Dermis microvascular lymphatic vessel endothelial cell (primary cell): ENCODE results near the gene RPL28. TPM values are rescaled to one million over a fixed set of nuclear protein-coding genes. Genes with fewer than 3 reads are reported as not detected.
A peak's percentile ranks its signal among the peaks of the same experiment; 100 is the strongest.
"Not testable (repeated sequence)": the region's sequence is repeated elsewhere in the genome, so short reads cannot be mapped to it uniquely, and the experiment has no call there.

Experiments used
- DNase-seq, 2 donors: peaks; one replicate each; pipeline versions ENCODE4 v3.0.0 to v3.0.0-alpha.2; 2010; ENCODE audit warnings: low read depth in 2 of 2
- total RNA-seq: library from RNA; depleted of rRNA; stranded (reverse); fragments of >200 nt; gene quantifications from 2 replicates; pipeline ENCODE4 v1.2.1, GENCODE V29; 2014

Gene RPL28
- total RNA-seq, 1 donor from 2014 or later = 126 TPM

DNA sequence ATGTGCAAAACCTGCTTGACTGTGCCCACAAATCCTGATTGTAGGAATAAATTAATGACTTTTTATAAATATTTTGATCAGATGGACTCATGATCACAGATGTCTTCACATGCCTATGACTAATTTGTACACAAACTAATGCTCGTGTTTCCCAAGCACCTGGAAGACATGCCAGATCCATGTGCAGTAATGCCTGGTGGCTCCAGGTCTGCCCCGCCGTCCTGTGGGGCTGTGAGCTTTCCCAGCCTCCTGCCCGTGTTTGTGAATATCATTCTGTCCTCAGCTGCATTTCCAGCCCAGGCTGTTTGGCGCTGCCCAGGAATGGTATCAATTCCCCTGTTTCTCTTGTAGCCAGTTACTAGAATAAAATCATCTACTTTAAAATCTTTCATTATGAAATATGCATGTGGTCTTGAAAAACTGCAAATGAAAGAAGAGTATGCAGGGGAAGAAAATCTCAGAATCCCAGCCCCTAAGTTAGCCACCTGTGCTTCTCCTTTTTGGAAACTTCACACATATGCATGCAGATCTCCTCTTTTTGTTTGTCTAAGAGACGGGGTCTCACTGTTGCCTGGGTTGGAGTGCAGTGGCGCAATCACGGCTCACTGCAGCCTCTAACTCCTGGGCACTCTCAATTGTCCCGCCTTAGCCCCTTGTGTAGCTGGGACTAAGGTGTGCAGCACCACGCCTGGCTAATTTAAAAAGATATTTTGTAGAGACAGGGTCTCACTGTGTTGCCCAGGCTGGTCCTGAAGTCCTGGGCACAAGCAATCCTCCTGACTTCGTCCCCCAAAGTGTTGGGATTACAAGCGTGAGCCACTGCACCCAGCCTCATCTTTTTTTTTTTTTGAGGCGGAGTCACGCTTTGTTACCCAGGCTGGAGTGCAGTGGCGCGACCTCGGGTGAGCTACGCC, 6.2 kb downstream of the RPL28 start:
- DNase-seq = no peak

DNA sequence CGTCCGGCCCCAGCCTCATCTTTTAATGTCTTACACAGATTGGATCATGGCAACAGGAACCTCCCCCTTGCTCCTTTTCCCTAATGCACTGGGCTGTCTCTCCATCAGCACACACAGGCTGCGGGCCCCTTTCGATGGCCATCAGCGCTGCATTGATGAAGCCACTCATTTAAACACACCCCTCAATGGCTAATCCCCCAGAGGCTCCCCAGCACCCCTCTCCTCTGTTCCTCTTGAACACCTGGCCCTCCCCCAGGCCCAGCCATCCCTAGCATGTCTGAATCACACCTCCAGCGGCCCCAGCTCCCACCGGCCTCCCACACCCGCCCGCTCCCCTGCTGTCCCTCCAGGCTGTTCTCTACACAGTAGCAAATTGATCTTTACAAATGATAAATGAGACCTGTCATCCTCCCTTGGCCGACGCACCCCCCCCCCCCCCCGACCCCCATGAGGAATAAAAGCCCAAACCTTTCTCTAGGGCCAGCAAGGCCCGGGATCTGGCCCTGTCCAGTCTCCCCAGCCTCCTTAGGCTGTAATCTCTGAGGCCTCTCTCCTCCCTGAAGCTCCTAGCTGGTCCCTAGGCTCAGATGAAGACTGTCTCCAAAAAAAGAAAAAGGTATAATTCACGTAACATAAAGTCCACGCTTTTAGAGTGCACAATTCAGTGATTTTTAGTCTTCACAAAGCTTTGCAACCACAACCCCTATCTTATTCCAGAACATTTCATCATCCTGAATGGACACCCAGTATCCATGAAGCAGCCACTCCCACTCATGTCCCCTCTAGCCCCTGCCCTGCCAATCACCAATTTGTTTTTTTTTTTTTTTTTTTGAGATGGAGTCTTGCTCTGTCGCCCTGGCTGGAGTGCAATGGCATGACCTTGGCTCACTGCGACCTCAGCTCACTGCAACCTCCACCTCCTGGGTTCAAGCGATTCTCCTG, 7.4 kb downstream of the RPL28 start:
- no peak for DNase-seq

DNA sequence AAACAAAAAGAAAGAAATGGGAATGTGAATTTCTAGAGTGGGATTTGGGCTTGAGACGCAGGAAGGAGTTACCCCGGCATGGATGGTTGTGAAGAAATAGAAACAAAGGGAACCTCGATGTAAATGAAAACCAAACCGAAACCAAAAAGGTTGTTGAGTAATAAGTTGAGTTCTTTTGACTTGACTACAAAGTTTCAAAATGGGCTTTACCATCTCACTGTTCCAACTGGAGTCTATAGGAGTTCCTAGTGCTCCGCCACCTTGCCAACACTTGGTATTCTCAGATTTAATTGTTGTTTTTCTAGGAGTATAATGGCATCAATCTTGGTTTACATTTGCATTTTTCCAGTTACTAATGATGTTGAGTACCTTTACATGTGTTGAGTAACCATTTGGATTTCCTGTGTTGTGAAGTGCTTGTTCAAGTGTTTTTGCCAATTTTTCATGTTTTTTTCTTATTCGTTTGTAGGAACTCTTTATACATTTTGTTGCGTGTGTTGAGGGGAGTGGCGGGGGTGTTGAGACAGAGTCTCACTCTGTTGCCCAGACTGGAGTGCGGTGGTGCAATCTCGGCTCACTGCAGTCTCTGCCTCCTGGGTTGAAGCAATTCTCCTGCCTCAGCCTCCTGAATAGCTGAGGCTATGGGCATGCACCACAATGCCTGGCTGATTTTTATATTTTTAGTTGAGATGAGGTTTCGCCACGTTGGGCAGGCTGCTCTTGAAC, 12.6 kb downstream of the RPL28 start:
- DNase-seq = no peak

DNA sequence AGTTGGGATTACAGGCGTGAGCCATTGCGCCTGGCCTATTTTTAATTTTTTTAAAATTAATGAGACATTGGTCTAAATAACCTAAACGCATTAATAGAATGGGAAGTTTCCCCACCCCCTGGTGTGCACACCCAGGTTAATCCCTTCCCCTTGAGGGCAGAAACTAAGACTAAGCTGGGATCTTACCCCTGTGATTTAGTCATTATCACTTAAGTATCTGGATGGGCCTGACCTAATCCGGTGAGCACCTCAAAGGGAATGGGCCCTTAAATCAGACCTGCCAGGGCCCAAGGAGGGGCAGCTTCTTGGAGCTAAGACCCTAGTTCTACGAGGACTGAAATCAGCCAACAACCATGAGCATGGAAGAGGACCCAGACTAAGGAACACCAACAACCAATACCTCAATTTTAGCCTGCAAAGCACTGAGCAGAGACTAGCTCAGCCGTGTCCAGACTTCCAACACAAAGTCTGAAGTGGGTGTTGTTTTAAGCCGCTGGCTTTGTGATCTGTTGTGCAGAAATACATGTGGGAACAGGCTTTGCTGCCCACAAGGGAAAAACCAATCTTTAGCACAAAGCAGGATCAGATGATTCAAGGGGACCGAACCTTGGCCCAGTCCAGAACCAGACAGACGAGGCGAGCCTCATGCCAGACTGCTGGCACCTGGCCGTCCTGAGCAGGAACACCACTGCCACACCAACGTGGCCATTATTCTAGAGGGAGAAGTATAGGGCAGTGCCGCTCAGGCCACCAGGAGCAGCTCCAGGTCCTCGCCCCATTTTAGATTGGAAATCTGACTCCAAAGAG, 14.8 kb downstream of the RPL28 start:
- no peak for DNase-seq

DNA sequence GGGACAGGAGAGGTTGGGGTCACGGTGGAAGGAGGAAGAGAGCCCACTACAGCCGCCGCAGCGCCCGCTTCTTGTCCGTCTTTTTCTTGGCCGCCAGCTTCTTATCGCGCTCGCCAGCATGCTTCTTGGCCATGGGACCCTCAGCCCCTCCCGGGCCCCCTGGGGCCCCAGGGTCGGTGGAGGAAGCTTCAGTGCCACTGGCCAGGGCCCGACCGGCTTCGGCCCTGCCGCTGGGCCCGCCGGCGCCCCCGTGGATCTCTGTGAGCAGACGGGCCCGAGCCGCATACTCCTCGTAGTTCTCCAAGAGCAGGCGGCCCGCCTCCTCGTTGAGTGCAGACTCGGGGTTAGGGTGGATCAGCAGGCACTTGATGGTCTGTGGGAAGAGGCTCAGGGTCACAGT, 15.7 kb downstream of the RPL28 start:
- DNase-seq = not testable (repeated sequence)

DNA sequence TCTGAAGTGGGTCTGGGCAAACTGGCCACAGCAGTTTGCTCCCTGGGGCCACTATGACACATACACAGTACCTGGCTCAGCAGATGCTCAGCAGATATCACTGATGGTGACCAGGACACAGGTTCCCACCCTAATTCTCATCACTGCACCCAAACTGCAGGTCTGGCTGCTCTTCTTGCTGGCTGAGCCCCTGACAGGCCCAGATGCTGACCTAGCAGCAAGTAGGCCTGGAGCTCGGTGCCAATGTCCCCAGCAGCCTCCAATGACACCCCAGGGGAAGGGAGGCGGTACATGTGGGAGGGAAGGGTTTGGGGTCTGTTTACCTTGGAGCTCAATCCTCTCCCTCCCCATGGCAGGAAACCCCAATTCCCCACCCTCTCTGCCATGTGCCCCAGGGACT, 16.8 kb downstream of the RPL28 start:
- DNase-seq = no peak

DNA sequence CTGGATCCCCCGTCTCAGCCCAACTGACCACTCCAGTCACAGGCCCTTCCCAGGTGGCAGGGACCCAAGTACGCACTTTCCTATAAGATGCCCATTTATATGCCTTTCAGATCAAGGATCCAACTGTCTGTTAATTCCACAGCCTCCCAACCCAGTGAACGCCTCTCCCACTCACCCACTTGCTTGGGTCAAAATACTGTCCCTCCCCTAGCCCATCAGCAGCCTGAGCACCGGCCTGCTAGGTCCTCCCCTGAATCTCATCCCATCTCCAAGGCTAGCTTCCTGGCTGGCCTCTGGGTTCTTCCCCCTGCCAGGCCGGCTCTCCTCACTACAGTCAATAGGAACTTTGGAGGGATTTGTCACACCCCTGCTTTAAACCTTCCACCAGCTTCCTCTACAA, 19.9 kb downstream of the RPL28 start:
- DNase-seq = no peak

DNA sequence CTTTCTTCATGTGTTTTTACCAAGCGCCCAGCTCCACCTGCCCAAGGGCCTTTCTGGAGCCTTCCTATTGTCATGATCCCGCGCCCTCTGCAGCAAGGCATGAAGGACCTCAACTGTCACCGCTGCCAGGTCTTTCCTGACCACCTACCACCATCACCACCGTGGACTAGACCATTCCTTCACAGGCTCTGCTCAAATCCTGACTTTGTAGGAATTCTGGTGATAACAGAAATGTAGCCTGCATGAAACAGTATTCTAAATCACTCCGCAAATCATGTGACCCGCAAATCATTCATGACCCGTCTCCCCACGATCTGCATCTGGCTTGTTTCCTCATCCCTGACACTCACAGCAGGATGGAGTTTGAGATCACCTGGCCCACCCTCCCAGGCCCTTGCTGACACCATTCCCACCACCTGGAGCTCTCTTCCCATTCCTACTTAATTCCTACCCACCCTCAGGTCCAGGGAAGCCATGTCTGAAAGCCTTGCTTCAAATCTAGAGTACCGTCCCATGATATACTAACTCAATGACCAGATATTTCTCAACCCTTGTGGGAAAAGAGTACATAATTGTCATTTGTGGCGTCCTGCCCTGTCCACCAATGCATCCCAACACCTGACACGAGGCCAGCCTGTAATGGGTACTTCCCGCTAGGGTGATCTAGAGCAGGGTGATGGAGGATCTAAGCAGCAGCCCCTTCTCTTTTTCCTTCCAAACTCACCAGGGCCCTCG, 20.5 kb downstream of the RPL28 start:
- DNase-seq = no peak

DNA sequence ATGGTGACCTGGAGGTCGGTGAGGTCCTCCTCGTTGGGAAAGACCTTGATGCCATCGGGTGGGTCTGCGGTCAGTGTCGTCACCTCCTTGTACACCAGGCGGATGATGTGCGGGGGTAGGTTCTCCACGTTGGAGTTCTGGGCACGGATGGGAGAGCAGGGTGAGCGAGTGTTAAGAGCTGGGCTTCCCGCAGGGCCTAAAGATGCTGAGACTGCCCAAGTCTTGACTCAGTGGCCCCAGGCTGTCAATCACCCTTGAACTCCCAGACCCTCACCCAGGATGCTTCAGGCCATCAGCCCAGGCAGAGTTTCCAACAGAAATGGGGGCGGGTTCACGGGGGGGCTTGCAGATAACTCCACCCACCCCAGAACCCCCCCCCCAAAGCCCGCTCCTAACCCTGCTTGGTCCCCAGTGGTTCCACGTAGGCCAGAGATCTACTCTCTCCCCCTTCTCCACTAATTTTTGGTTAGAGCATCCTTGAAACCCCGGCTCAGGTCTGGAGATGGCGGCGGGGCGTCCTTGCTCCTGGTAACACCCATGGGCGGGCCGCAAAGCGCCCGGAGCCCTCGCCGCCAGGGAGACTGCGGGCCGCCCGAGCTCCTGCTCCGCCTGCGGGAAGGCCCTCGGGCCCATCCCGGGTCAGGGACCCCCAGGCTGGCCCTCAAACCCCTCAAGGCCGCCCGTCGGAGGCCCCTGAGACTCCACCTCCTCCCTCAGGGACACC, 21.3 kb downstream of the RPL28 start:
- DNase-seq = peak in 1 of 2 donors; percentile 36

DNA sequence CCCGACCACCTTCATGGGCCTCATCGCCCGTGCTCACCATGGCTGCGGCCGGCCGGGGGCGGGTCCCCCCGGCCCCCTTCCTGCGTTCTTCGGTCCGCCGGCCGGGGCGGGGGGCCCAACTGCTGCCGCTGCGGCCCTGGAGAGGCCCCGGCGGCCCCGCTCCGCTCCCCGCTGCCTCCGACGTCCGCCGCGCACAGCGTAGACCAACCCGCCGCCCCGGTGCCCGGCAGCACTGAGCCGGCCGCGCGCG, 21.7 kb downstream of the RPL28 start, which contains the start of gene UBE2S:
UBE2S (minus strand) TSS at position 239 of the 250 bp plus-strand sequence; CDS start at position 40, 199 bp downstream.
- not testable (repeated sequence) for DNase-seq

DNA sequence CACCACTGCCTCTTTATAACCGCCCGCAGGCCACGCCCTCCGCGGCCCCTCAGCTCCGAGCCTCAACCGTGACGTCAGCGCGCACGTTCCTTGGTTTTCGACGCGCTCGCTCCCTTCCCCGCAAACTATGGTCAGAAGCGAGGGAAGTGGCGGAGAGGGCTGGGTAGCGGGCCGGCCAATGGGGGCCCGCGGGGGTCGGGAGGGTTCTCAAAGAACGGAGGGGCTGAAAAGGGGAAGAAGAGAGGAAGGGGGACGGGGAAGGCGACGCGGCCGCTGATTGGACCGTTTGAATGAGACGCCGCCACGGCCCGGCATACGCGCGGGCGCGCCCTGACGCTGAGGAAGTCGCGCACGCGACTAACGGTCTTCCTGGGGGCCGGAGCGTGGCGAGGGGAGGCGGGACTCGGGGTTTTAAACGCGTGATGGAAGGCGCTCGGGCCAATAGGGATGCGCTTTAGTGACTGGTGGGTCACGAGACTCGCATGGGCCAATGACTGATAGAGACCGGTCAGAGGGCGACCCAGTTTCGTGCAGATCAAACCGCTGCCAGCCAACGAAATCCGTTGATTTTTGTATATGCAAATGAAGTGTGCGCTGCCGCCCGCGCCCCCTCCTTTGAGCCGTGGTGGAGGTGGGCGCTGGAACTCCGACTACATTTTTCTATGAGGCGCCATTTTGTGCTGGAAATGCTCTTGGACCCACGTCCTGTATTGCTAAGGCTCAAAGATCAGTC, 22.2 kb downstream of the RPL28 start:
- DNase-seq = peak; percentile 99 to 100

DNA sequence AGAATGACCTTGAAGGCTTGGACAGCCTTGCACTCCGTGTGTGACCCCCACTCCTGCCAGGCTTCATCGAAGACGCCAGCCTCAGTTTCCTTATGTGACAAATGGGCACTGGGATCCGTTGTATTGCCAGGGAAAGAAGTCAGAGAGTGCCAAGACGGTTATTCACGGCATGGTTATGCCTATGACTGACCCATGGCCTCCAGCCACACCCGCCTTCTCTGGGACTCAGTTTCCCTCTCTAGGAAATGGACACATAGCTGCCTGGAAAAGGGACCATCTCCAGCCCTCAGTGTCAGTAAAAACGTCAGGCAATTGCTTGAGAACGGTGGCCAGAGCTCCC, 22.8 kb downstream of the RPL28 start:
- no peak for DNase-seq

DNA sequence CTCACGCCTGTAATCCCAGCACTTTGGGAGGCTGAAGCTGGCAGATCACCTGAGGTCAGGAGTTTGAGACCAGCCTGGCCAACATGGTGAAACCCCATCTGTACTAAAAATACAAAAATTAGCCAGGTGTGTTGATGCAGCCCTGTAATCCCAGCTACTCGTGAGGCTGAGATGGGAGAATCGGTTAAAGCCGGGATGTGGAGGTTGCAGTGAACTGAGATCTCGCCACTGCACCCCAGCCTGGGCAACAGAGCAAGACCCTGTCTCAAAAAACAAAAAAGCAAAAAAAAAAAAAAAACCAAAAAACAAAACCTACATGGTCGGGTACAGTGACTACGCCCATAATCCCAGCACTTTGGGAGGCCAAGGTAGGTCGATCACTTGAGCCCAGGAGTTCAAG, 23.4 kb downstream of the RPL28 start:
- DNase-seq = not testable (repeated sequence)

DNA sequence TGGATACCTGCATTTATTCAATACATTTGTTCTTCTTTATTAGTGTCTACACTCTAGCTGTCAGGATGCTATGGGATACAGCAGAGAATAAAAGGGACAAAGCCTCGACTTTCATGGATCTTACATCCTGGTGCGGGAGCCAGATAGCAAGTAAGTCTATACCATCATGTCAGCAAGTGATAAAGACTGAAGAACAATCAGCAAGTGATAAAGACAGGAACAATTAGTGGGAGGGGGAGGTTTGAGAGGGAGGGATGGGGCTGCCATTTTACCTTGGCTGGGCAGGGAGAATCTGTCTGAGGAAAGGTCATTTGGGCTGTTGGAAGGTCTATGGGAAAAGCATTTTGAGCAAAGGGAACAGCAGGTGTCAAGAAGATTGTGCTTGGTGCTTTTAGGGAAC, 24.4 kb downstream of the RPL28 start:
- no peak for DNase-seq

DNA sequence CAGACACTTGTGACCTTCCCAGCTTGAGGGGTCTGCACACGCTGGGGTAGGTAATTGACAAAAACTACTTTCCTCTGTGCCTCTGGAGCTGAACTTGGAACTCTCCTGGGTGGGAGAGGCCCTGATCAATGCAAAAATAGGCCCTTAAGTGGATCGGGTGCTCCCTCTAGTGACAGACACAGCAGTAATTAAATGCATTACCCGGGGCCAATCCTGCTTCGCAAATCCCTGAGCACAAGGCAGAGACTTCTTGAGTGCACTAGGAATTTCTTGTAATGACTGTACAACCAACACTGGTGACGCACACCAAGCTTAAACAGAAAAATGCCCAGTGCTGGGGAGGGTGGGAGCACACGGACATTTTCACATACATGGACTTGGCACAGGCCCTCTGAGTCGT, 32.5 kb downstream of the RPL28 start:
- peak; percentile 55 to 76 for DNase-seq

DNA sequence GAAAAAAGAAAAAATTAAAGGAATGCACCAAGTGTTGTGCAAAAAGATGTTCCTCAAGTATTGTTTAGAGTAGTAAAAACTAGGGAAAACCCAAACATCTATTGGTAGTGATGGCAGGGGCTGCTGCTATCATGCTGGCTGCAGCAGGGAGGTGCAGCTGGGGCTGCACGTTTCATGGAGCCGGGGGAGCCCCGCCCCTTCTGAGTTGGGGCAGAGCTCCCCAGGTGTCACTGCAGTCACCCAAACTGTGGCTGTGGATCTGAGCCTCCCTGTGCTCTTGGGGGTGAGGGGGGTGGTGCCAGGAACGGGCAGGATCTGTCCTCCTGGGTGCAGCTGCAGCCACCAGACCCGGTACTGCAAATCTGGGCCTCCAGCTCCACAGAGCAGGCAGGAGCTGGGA, 33.4 kb downstream of the RPL28 start:
- DNase-seq = no peak

DNA sequence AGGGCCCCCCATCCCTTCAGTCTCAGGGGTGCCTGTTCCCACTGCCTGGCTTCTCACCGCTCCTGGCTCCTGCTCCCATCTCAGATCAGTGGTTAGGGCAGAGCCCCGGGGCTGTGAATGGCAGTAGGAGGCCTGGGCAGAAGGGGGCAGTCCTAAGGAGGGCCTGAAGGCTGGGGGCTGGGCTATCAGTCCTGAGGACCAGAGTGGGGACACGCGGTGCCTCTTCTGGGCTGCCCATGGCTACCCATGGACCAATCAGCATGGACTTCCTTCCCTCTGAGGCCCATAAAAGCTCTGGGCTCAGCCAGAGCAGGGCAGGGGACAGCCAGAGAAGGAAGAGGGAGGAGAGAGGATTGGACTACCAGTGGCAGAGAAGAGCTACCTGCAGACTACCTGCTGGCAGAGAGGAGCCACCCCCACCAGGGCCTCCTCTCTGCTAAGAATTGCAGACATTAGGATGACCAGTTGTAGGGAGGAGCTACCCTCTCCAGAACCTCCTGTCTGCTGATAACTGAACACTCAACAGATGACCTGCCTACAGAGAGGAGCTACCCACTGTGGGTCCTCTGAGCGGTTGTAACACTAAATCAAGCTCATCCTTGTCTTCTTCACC, 34.0 kb downstream of the RPL28 start:
- no peak for DNase-seq

DNA sequence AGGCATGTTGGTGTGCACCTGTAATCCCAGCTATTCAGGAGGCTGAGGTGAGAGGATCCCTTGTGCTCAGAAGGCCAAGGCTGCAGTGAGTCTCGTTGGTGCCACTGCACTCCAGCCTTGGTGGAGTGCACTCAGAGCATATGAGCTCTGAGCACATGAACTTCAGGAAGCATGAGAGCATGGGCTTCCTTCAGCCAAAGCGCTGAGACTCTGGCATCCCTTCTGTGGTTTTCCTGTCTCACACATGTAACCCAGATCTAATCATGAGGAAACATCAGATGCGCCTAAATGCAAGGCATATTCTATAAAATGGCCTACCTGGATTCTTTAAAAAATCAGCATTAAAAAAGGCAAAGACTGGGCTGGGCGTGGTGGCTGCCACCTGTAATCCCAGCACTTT, 35.5 kb downstream of the RPL28 start:
- not testable (repeated sequence) for DNase-seq
